Measurements from ENCODE around the gene TUT4. TPM values are rescaled to one million over a fixed set of nuclear protein-coding genes. Genes with fewer than 3 reads are reported as not detected.

Gene TUT4
- total and polyA plus RNA-seq, 2 donors (not counting 3 experiments of a cell fraction or from before 2014, with no cell fraction given), result 24.7 to 41.2 TPM

DNA sequence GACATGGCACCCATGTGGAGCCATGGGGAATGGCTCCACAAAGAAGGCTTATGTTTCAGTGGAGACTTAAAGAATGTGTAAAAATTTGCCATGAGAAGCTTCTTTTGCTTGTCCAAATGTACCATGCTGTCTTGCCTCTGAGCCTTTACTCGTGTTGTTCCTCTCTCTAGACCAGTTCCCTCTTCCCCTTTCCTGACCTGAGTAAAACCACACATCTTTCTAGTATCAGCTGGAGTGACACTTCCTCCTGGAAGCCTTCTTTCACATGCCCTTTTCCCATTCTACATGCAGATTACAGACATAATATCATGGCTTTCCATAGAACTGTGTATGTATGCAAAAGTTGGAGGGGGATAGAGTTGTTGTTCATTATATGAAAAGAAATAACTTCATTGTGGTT lies 35.6 kb upstream of the TUT4 start:
- BruUV-seq (replicated peaks), result no TSS peak
- no peaks in the 10 kb centered on the region for H3K79me2 ChIP-seq (ENCODE audit: control insufficient read depth, insufficient read depth, low read length)
- intact Hi-C loops (cut with micrococcal nuclease), result no loop called here
- H3K4me3 ChIP-seq (replicated peaks in 1 of 3; ENCODE audit: insufficient read depth in 1 of 3, low read depth in 1 of 3, low read length in 3 of 3), result no peak overlapping the region
- FAIRE-seq (no peak), DNase-seq (ENCODE audit: low read depth, low spot score) (no peak)
- peaks cover 10 to 21% of the 10 kb centered on the region in 2 experiments for H3K27me3 ChIP-seq (ENCODE audit: control insufficient read depth in 2 of 2, insufficient read depth in 2 of 2, low read length in 2 of 2)
- TF ChIP-seq FOS (IDR thresholded peaks at IDR 0.05; ENCODE audit: borderline replicate concordance, insufficient read depth, low read length), result no peak
- no peaks in the 10 kb centered on the region for H3K36me3 ChIP-seq (ENCODE audit: control insufficient read depth in 2 of 2, extremely low read depth in 1 of 2, insufficient read depth in 2 of 2, low read length in 2 of 2)
- no peaks in the 10 kb centered on the region for H3K9me1 ChIP-seq (replicated peaks; ENCODE audit: control insufficient read depth, extremely low read depth, insufficient read depth, low read length)
- H3K4me2 ChIP-seq (ENCODE audit: insufficient read depth, low read length), result no peak overlapping the region
- no peaks in the 10 kb centered on the region for H3K9me3 ChIP-seq (replicated peaks; ENCODE audit: control insufficient read depth, insufficient read depth, low read length)
- ChIA-PET POLR2A (no interaction called here), CTCF (no interaction called here)
- dilution Hi-C loops (cut with MboI; ENCODE audit: extremely low pct_ligation_motif_present, low sequenced_read_pairs), result no loop called here
- no peak overlapping the region for H3K9ac ChIP-seq (replicated peaks; ENCODE audit: extremely low read depth, insufficient read depth, low read length)
- H4K20me1 ChIP-seq (replicated peaks; ENCODE audit: control insufficient read depth, extremely low read depth, insufficient read depth, low read length), result no peaks in the 10 kb centered on the region
- no peaks in the 10 kb centered on the region for H3K4me1 ChIP-seq (ENCODE audit: control insufficient read depth, extremely low read depth, insufficient read depth, low read length)
- H3K27ac ChIP-seq (ENCODE audit: insufficient read depth, low read depth, low read length), result no peak overlapping the region
- no peak overlapping the region for H2AFZ ChIP-seq (ENCODE audit: low read depth, low read length)

DNA sequence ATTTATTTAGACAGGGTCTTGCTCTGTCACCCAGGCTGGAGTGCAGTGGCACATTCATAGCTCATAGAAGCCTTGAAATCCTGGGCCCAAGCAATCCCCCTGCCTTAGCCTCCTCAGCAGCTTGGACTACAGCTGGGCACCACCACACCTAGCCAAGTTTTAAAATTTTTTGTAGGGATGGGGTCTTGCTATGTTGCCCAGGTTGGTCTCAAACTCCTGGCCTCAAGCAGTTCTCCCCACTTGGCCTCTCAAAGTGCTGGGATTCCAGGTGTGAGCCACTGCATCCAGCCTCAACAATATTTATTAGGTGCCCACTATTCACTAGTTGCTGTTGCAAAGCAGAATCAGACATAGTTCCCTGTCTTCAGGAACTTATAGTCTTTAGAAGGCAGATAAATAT lies 35.1 kb upstream of the TUT4 start:
- dilution Hi-C loops (cut with MboI; ENCODE audit: extremely low pct_ligation_motif_present, low sequenced_read_pairs), result no loop called here
- H3K79me2 ChIP-seq (ENCODE audit: control insufficient read depth, insufficient read depth, low read length), result no peaks in the 10 kb centered on the region
- FAIRE-seq (no peak), DNase-seq (ENCODE audit: low read depth, low spot score) (no peak)
- no peak overlapping the region for H3K27ac ChIP-seq (ENCODE audit: insufficient read depth, low read depth, low read length)
- no peaks in the 10 kb centered on the region for H4K20me1 ChIP-seq (replicated peaks; ENCODE audit: control insufficient read depth, extremely low read depth, insufficient read depth, low read length)
- no peaks in the 10 kb centered on the region for H3K4me1 ChIP-seq (ENCODE audit: control insufficient read depth, extremely low read depth, insufficient read depth, low read length)
- H3K9ac ChIP-seq (replicated peaks; ENCODE audit: extremely low read depth, insufficient read depth, low read length), result no peak overlapping the region
- CTCF ChIA-PET, result no interaction called here
- intact Hi-C loops (cut with micrococcal nuclease), result no loop called here
- H3K27me3 ChIP-seq (ENCODE audit: control insufficient read depth in 2 of 2, insufficient read depth in 2 of 2, low read length in 2 of 2), result peaks cover 13 to 21% of the 10 kb centered on the region in 2 experiments
- no peak overlapping the region for H2AFZ ChIP-seq (ENCODE audit: low read depth, low read length)
- H3K9me1 ChIP-seq (replicated peaks; ENCODE audit: control insufficient read depth, extremely low read depth, insufficient read depth, low read length), result no peaks in the 10 kb centered on the region
- TF ChIP-seq, protein P1, sequence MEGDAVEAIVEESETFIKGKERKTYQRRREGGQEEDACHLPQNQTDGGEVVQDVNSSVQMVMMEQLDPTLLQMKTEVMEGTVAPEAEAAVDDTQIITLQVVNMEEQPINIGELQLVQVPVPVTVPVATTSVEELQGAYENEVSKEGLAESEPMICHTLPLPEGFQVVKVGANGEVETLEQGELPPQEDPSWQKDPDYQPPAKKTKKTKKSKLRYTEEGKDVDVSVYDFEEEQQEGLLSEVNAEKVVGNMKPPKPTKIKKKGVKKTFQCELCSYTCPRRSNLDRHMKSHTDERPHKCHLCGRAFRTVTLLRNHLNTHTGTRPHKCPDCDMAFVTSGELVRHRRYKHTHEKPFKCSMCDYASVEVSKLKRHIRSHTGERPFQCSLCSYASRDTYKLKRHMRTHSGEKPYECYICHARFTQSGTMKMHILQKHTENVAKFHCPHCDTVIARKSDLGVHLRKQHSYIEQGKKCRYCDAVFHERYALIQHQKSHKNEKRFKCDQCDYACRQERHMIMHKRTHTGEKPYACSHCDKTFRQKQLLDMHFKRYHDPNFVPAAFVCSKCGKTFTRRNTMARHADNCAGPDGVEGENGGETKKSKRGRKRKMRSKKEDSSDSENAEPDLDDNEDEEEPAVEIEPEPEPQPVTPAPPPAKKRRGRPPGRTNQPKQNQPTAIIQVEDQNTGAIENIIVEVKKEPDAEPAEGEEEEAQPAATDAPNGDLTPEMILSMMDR (IDR thresholded peaks at IDR 0.05; ENCODE audit: extremely low read depth in 1 of 2, insufficient read depth in 1 of 2, low read depth in 1 of 2, low read length in 2 of 2), result no peak
- no peak for TF ChIP-seq POLR2AphosphoS5 (IDR thresholded peaks at IDR 0.05; ENCODE audit: insufficient read depth, low read depth, low read length)
- TF ChIP-seq, protein P2, sequence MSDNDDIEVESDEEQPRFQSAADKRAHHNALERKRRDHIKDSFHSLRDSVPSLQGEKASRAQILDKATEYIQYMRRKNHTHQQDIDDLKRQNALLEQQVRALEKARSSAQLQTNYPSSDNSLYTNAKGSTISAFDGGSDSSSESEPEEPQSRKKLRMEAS (IDR thresholded peaks at IDR 0.05; ENCODE audit: insufficient read depth, insufficient read length), result no peak
- TF ChIP-seq FOS (IDR thresholded peaks at IDR 0.05; ENCODE audit: borderline replicate concordance, insufficient read depth, low read length), result no peak
- TF ChIP-seq GATA2 (IDR thresholded peaks at IDR 0.05; ENCODE audit: insufficient read depth, insufficient read length, low read depth, low read length), result no peak
- no peak for TF ChIP-seq MYC (IDR thresholded peaks at IDR 0.05; ENCODE audit: low read depth, low read length)
- no peak for TF ChIP-seq POLR2A (IDR thresholded peaks at IDR 0.05; ENCODE audit: low read depth, low read length)
- no peak for TF ChIP-seq JUN (IDR thresholded peaks at IDR 0.05; ENCODE audit: borderline replicate concordance, insufficient read depth, insufficient read length, low read depth)
- TF ChIP-seq EZH2 (IDR thresholded peaks at IDR 0.05; ENCODE audit: borderline replicate concordance, low read depth, low read length, severe bottlenecking), result no peak
- no peak overlapping the region for H3K4me2 ChIP-seq (ENCODE audit: insufficient read depth, low read length)
- no peak overlapping the region for H3K4me3 ChIP-seq (replicated peaks in 1 of 3; ENCODE audit: insufficient read depth in 1 of 3, low read depth in 1 of 3, low read length in 3 of 3)
- no TSS peak for BruUV-seq (replicated peaks)
- H3K9me3 ChIP-seq (replicated peaks; ENCODE audit: control insufficient read depth, insufficient read depth, low read length), result no peaks in the 10 kb centered on the region
- POLR2A ChIA-PET, result no interaction called here
- H3K36me3 ChIP-seq (ENCODE audit: control insufficient read depth in 2 of 2, extremely low read depth in 1 of 2, insufficient read depth in 2 of 2, low read length in 2 of 2), result no peaks in the 10 kb centered on the region

All from endothelial cell of umbilical vein (primary cell).